Stimulated activated CD8-positive, alpha-beta memory T cell treated with anti-CD3 and anti-CD28 coated beads, Interleukin-15, amount 100 ng/mL, for 24 hours (primary cell): Measurements from ENCODE around the gene COG8.

Experiments
- DNase-seq: peaks from one replicate; pipeline ENCODE4 v3.0.0-alpha.2; 2020; ENCODE audit warnings: low read depth

Gene COG8

DNA sequence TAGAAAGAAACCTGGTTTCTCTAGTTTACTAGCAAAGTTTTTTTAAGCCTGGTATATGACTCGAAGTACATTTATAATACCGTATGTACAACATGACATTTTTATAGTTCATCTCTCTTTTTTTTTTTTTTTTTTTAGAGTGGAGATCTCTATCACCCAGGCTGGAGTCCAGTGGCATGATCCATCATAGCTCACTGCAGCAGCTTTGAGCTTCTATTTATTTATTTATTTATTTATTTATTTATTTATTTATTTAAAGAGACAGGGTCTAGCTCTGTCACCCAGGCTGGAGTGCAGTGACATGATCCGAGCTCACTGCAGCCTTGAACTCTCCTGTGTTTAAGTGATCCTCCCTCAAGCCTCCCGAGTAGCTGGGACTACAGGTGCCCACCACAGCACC is 54.1 kb downstream of the COG8 start:
- DNase-seq, result no peak

DNA sequence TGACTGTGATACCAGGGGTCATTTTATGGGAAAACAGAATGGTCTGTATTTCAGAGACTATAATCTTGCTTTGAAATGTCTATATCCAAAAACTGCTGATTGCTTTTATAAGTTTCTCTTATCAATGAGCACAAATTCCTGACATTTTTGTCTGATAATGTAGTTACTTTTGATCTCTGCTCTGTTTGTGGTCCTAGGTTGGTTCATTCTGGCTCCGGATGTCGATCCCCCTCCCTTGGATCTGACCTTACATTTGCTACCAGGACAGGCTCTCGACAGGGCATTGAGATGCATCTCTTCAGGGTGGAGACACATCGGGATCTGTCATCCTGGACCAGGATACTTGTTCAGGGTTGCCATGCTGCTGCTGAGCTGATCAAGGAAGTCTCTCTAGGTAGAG is 55.5 kb downstream of the COG8 start:
- DNase-seq, result no peak

DNA sequence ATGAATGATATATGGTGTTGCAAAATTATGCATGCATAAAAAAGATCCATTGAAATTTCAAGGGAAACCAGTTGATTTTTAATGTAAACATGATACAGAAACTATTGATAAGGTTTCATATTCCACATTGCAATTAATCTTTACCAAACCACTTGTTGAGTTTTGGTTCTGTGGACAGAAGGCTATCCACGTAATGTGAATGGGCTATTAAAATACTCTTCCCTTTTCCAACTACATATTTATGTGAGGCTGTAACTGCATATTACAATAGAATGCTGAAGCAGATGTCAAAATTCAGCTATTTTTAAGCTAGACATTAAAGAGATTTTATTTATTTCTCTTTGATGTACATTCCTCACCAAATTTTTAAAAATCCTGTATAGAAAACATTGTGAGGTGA is 62.0 kb downstream of the COG8 start:
- no peak for DNase-seq
